Keratinocyte (primary cell): ENCODE data around the gene ANKRD1.

ENCODE experiments used
- CTCF ChIP-seq, 3 experiments: IDR thresholded peaks in 1 of 3; conservative IDR thresholded peaks in 1 of 3; optimal IDR thresholded peaks in 1 of 3; 2 replicates in 2 of 3; 3 replicates in 1 of 3; pipeline versions ENCODE3 to v1.5.1; 2011; ENCODE audit warnings: low read length in 3 of 3, mild to moderate bottlenecking in 3 of 3, moderate library complexity in 2 of 3, control low read depth in 1 of 3, inconsistent platforms in 1 of 3; ENCODE audit not compliant: insufficient read depth in 2 of 3; ENCODE audit errors: extremely low read depth in 1 of 3
- EZH2 ChIP-seq: IDR thresholded peaks from one replicate; pipeline ENCODE4 v1.6.1; 2012; ENCODE audit warnings: inconsistent platforms, mild to moderate bottlenecking, low read length, moderate library complexity

DNA sequence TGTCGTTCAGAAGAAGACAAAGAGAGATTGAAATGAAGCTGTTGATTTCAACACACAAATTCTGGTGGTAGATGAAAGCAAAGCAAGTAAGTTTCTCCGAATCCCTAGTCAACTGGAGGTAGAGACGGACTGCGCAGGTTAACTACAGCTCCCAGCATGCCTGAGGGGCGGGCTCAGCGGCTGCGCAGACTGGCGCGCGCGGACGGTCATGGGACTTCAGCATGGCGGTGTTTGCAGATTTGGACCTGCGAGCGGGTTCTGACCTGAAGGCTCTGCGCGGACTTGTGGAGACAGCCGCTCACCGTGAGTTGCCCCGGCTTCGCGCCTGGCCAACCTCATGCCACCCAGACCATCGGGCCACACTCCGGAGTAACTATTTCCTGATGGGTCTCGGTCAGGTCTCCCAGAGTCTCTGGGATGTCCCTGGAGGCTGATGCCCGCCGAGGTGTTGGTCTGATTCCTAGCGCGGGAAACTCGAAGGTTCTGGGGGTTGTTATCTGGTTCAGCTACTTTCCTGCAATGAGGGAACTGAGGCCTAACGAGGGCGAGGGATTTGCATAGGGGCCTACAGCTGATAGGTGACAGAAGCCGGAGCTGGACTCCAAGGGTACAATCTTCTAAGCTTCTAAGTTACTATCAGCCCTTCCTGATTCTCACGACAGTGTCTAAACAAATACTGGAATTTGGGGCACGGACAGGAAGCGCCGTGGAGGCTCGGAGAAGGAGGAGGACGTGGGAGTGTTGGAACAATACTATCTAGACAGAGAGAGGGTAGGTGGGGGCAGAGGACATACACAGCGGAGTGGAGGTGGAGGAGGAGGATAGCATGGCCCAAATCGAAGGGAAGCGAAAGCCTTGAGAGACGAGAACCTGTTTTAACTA, 48.9 kb downstream of the ANKRD1 start, which contains the start of gene RPP30:
- TF ChIP-seq CTCF (optimal IDR thresholded peaks at IDR 0.05 in 1 of 3, IDR thresholded peaks at IDR 0.05 in 1 of 3, conservative IDR thresholded peaks at IDR 0.05 in 1 of 3; ENCODE audit: extremely low read depth in 1 of 3, insufficient read depth in 2 of 3, low read length in 3 of 3) = no peak
- no peak for TF ChIP-seq EZH2
